HL-60 (cell line): ENCODE data around the gene PNPO.

Experiments
- DNase-seq, 2 experiments: peaks; one replicate each; pipeline ENCODE4 v3.0.0-alpha.2; 2010 to 2020; ENCODE audit warnings: low read depth in 1 of 2, low spot score in 1 of 2
- H3K27ac ChIP-seq: fragments of 250-450 bp; sonication (Bioruptor Pico); replicated peaks from 2 replicates; pipeline ENCODE4 v1.5.1; 2020; ENCODE audit warnings: mild to moderate bottlenecking, moderate library complexity
- H3K27me3 ChIP-seq: fragments of 250-450 bp; sonication (Bioruptor Pico); 2 replicates; pipeline ENCODE4 v1.5.1; 2021; ENCODE audit warnings: mild to moderate bottlenecking, moderate library complexity; ENCODE audit not compliant: insufficient read depth, poor library complexity, severe bottlenecking
- H3K4me3 ChIP-seq: replicated peaks from 2 replicates; pipeline ENCODE4 v1.5.1; 2011; ENCODE audit warnings: mild to moderate bottlenecking, control low read depth, low read length; ENCODE audit not compliant: insufficient read depth
- CTCF ChIP-seq: IDR thresholded peaks from one replicate; pipeline ENCODE4 v1.5.1; 2011; ENCODE audit warnings: low read length, control low read depth, inconsistent platforms; ENCODE audit not compliant: insufficient read depth
- GABPA ChIP-seq: IDR thresholded peaks from 2 replicates; pipeline ENCODE4 v1.6.1; 2012; ENCODE audit warnings: low read depth
- POLR2AphosphoS5 ChIP-seq: IDR thresholded peaks from 2 replicates; pipeline ENCODE4 v1.6.1; 2012; ENCODE audit warnings: low read depth
- REST ChIP-seq: IDR thresholded peaks from 2 replicates; pipeline ENCODE4 v1.6.1; 2012; ENCODE audit warnings: low read depth; ENCODE audit not compliant: insufficient replicate concordance
- SPI1 ChIP-seq: IDR thresholded peaks from 2 replicates; pipeline ENCODE4 v1.6.1; 2012; ENCODE audit warnings: low read depth, mild to moderate bottlenecking, borderline replicate concordance

The PNPO gene

GRCh38 chr17:47990962-47991731, 49.8 kb downstream of the PNPO start:
- no peak for DNase-seq
- no peaks in the 10 kb centered on the region for H3K27me3 ChIP-seq
- H3K4me3 ChIP-seq = no peak overlapping the region
- no peak overlapping the region for H3K27ac ChIP-seq
- TF ChIP-seq REST (no peak), SPI1 (no peak), POLR2AphosphoS5 (no peak), GABPA (no peak), CTCF (no peak)

GRCh38 chr17:47992216-47992615, 50.8 kb downstream of the PNPO start:
- TF ChIP-seq REST = no peak
- no peak for TF ChIP-seq POLR2AphosphoS5
- no peak for TF ChIP-seq CTCF
- TF ChIP-seq GABPA = no peak
- no peak for TF ChIP-seq SPI1
- H3K27ac ChIP-seq = no peak overlapping the region
- no peak for DNase-seq
- H3K27me3 ChIP-seq = no peaks in the 10 kb centered on the region
- no peak overlapping the region for H3K4me3 ChIP-seq

GRCh38 chr17:47993031-47993564, 51.7 kb downstream of the PNPO start:
- H3K27me3 ChIP-seq = no peaks in the 10 kb centered on the region
- no peak for DNase-seq
- no peak overlapping the region for H3K4me3 ChIP-seq
- no peak overlapping the region for H3K27ac ChIP-seq
- TF ChIP-seq SPI1 = no peak

GRCh38 chr17:47993964-47994363, 52.6 kb downstream of the PNPO start:
- no peak overlapping the region for H3K27ac ChIP-seq
- no peaks in the 10 kb centered on the region for H3K27me3 ChIP-seq
- no peak overlapping the region for H3K4me3 ChIP-seq
- no peak for DNase-seq
- TF ChIP-seq GABPA (no peak), CTCF (no peak), POLR2AphosphoS5 (no peak), SPI1 (no peak), REST (no peak)
